GM12878 (cell line): ENCODE results near the gene C2orf68. TPM values are rescaled to one million over a fixed set of nuclear protein-coding genes. Genes with fewer than 3 reads are reported as not detected.
A peak's percentile ranks its signal among the peaks of the same experiment; 100 is the strongest.

Source experiments
- BMI1 ChIP-seq: fragments of 450-650 bp; IDR thresholded peaks from 2 replicates; pipeline ENCODE4 v1.6.1; 2016; ENCODE audit warnings: mild to moderate bottlenecking, moderate library complexity, borderline replicate concordance
- CBX3 ChIP-seq: fragments of 200-600 bp; sonication (generic); IDR thresholded peaks from 2 replicates; pipeline ENCODE4 v1.6.1; 2016; ENCODE audit warnings: low read depth, borderline replicate concordance
- CEBPZ ChIP-seq: fragments of 150-350 bp; IDR thresholded peaks from 2 replicates; pipeline ENCODE4 v1.6.1; 2016; ENCODE audit warnings: low read depth, low read length
- HSF1 ChIP-seq: fragments of 150-350 bp; IDR thresholded peaks from 2 replicates; pipeline ENCODE4 v1.6.1; 2014; ENCODE audit warnings: mild to moderate bottlenecking, low read depth, low read length
- NFYB ChIP-seq: IDR thresholded peaks from 2 replicates; pipeline ENCODE4 v1.6.1; 2011; ENCODE audit warnings: low read depth, mild to moderate bottlenecking, low read length, improper control_type of control experiment, moderate library complexity; ENCODE audit not compliant: insufficient read depth
- NR2F1 ChIP-seq: fragments of 450-650 bp; conservative IDR thresholded peaks from 2 replicates; pipeline ENCODE4 v1.6.1; 2017; ENCODE audit warnings: mild to moderate bottlenecking
- RCOR1 ChIP-seq: conservative IDR thresholded peaks from 2 replicates; pipeline ENCODE4 v1.6.1; 2012; ENCODE audit warnings: low read depth, low read length, improper control_type of control experiment
- SIN3A ChIP-seq: IDR thresholded peaks from 2 replicates; pipeline ENCODE4 v1.6.1; 2012; ENCODE audit warnings: low read depth, low read length, improper control_type of control experiment
- SPI1 ChIP-seq: IDR thresholded peaks from 2 replicates; pipeline ENCODE4 v1.6.1; 2011; ENCODE audit warnings: low read depth, mild to moderate bottlenecking, low read length, moderate library complexity, borderline replicate concordance; ENCODE audit not compliant: insufficient read depth
- ZBTB40 ChIP-seq: fragments of 450-650 bp; IDR thresholded peaks from 2 replicates; pipeline ENCODE4 v1.6.1; 2016; ENCODE audit warnings: mild to moderate bottlenecking, moderate library complexity, borderline replicate concordance
- ZNF207 ChIP-seq: fragments of 450-650 bp; IDR thresholded peaks from 2 replicates; pipeline ENCODE4 v1.6.1; 2014; ENCODE audit warnings: antibody characterized with exemption, mild to moderate bottlenecking, borderline replicate concordance
- polyA plus RNA-seq, 11 experiments: library from polyadenylated mRNA; depleted of rRNA in 4 of 11; unstranded in 6 of 11; stranded (reverse) in 5 of 11; fragments of >200 nt; fragmentation: Nextera tagmentation in 4 of 11; fragmentation: Illumina TruSeq in 1 of 11; extraction: Ambion mirVana in 4 of 11; extraction: Trizol in 1 of 11; gene quantifications; 1 replicate in 1 of 11; 2 replicates in 10 of 11; pipeline versions ENCODE4 v1.2.1 to v1.2.3, GENCODE V29; 2011 to 2016; ENCODE audit warnings: inconsistent platforms in 2 of 11, missing spikeins in 2 of 11, low read depth in 1 of 11
- total RNA-seq, 4 experiments: library from RNA; depleted of rRNA in 3 of 4; stranded (reverse); fragments of >200 nt in 3 of 4; fragmentation: Illumina TruSeq in 1 of 4; extraction: Trizol in 1 of 4; gene quantifications; 2 replicates each; pipeline versions ENCODE4 v1.2.1 to v1.2.3, GENCODE V29; 2013 to 2021
- TF ChIP-seq, protein P1 (sequence below): IDR thresholded peaks from 2 replicates; pipeline ENCODE4 v1.6.1; 2012; ENCODE audit warnings: low read depth, low read length, improper control_type of control experiment
- TF ChIP-seq, protein P2 (sequence below): IDR thresholded peaks from 2 replicates; pipeline ENCODE4 v1.6.1; 2012; ENCODE audit warnings: improper control_type of control experiment, low read depth, low read length; ENCODE audit not compliant: insufficient replicate concordance

C2orf68 gene
- total and polyA plus RNA-seq, 10 of the 15 experiments (the other 5 are each of a cell fraction or from before 2014, with no cell fraction given): 12.7 to 56.1 (median 28.4) TPM

- no peak; the same call in 1 of the 2 replicates for TF ChIP-seq CEBPZ
- no peak for TF ChIP-seq RCOR1
- TF ChIP-seq NR2F1: no peak
- TF ChIP-seq SPI1: peak; percentile 61; the same call in 1 of the 2 replicates
- TF ChIP-seq, protein P1, sequence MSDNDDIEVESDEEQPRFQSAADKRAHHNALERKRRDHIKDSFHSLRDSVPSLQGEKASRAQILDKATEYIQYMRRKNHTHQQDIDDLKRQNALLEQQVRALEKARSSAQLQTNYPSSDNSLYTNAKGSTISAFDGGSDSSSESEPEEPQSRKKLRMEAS: peak; percentile 63
- TF ChIP-seq SIN3A: peak; percentile 82
- TF ChIP-seq BMI1: no peak
- TF ChIP-seq ZBTB40: peak; percentile 62; the same call in 1 of the 2 replicates
- TF ChIP-seq, protein P2, sequence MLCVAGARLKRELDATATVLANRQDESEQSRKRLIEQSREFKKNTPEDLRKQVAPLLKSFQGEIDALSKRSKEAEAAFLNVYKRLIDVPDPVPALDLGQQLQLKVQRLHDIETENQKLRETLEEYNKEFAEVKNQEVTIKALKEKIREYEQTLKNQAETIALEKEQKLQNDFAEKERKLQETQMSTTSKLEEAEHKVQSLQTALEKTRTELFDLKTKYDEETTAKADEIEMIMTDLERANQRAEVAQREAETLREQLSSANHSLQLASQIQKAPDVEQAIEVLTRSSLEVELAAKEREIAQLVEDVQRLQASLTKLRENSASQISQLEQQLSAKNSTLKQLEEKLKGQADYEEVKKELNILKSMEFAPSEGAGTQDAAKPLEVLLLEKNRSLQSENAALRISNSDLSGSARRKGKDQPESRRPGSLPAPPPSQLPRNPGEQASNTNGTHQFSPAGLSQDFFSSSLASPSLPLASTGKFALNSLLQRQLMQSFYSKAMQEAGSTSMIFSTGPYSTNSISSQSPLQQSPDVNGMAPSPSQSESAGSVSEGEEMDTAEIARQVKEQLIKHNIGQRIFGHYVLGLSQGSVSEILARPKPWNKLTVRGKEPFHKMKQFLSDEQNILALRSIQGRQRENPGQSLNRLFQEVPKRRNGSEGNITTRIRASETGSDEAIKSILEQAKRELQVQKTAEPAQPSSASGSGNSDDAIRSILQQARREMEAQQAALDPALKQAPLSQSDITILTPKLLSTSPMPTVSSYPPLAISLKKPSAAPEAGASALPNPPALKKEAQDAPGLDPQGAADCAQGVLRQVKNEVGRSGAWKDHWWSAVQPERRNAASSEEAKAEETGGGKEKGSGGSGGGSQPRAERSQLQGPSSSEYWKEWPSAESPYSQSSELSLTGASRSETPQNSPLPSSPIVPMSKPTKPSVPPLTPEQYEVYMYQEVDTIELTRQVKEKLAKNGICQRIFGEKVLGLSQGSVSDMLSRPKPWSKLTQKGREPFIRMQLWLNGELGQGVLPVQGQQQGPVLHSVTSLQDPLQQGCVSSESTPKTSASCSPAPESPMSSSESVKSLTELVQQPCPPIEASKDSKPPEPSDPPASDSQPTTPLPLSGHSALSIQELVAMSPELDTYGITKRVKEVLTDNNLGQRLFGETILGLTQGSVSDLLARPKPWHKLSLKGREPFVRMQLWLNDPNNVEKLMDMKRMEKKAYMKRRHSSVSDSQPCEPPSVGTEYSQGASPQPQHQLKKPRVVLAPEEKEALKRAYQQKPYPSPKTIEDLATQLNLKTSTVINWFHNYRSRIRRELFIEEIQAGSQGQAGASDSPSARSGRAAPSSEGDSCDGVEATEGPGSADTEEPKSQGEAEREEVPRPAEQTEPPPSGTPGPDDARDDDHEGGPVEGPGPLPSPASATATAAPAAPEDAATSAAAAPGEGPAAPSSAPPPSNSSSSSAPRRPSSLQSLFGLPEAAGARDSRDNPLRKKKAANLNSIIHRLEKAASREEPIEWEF: no peak
- 0 out of 2 replicates have a peak, but pooled peaks have one; percentile 28 for TF ChIP-seq ZNF207
- no peak for TF ChIP-seq HSF1
- TF ChIP-seq NFYB: peak; percentile 92
- TF ChIP-seq CBX3: no peak
Measured at GRCh38 chr2:85595301-85596025, 16.4 kb downstream of the C2orf68 start, which contains the start of gene RNF181 (continued).
